ENCODE results near the gene POLQ.

- TF ChIP-seq, protein P1, sequence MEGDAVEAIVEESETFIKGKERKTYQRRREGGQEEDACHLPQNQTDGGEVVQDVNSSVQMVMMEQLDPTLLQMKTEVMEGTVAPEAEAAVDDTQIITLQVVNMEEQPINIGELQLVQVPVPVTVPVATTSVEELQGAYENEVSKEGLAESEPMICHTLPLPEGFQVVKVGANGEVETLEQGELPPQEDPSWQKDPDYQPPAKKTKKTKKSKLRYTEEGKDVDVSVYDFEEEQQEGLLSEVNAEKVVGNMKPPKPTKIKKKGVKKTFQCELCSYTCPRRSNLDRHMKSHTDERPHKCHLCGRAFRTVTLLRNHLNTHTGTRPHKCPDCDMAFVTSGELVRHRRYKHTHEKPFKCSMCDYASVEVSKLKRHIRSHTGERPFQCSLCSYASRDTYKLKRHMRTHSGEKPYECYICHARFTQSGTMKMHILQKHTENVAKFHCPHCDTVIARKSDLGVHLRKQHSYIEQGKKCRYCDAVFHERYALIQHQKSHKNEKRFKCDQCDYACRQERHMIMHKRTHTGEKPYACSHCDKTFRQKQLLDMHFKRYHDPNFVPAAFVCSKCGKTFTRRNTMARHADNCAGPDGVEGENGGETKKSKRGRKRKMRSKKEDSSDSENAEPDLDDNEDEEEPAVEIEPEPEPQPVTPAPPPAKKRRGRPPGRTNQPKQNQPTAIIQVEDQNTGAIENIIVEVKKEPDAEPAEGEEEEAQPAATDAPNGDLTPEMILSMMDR (conservative IDR thresholded peaks at IDR 0.05; ENCODE audit: low read depth, low read length): no peak
- TF ChIP-seq EZH2 (IDR thresholded peaks at IDR 0.05; ENCODE audit: borderline replicate concordance, low read depth, low read length, poor library complexity, severe bottlenecking): no peak
These were observed 54.0 kb downstream of the POLQ start for GRCh38 chr3:121491683-121492320.
